ENCODE results near the gene CYTH3. TPM values are rescaled to one million over a fixed set of nuclear protein-coding genes. Genes with fewer than 3 reads are reported as not detected.
A peak's percentile ranks its signal among the peaks of the same experiment; 100 is the strongest.

Gene CYTH3
- polyA plus RNA-seq, 2 of the 4 experiments (the other 2 are of a cell fraction), result 18.6 to 24.2 TPM

GRCh38 chr7:6254866-6255265, 17.6 kb downstream of the CYTH3 start:
- 32% methylated on average over 4 of the region's 4 CpGs for whole genome bisulfite sequencing (ENCODE audit: missing lambda C conversion rate)
- CTCF ChIA-PET, result interaction anchor here (1.3 to 1.6 kb wide), 2 partner anchors 15 to 69 kb away, joined by 3 to 4 read pairs; no protein-coding TSS in a partner anchor
- no peak overlapping the region for H3K27ac ChIP-seq

GRCh38 chr7:6252748-6253147, 19.7 kb downstream of the CYTH3 start:
- no peak for ATAC-seq
- H3K4me3 ChIP-seq, result no peak overlapping the region
- no peak for FAIRE-seq
- 95% methylated on average over 2 of the region's 2 CpGs for WGBS (ENCODE audit: missing lambda C conversion rate)
- DNase-seq (ENCODE audit: low read depth in 1 of 2, low spot score in 1 of 2), result no peak
- ChIA-PET POLR2A (no interaction called here), CTCF (interaction anchor here (0.7 to 1.8 kb wide), 3 partner anchors 9 to 70 kb away, joined by 4 to 5 read pairs (median 4); no protein-coding TSS in a partner anchor)
- H3K27ac ChIP-seq, result no peak overlapping the region
- TF ChIP-seq RCOR1 (IDR thresholded peaks at IDR 0.05; ENCODE audit: low read depth, low read length) (no peak), HOXA7 (CRISPR knock-in tag; IDR thresholded peaks at IDR 0.05) (no peak), MAFK (IDR thresholded peaks at IDR 0.05; ENCODE audit: partially characterized antibody) (no peak), FOXS1 (CRISPR knock-in tag; IDR thresholded peaks at IDR 0.05) (no peak), HOXB5 (CRISPR knock-in tag; IDR thresholded peaks at IDR 0.05) (no peak), ZC3H11A (IDR thresholded peaks at IDR 0.05) (no peak), ZFP36 (IDR thresholded peaks at IDR 0.05; ENCODE audit: borderline replicate concordance, partially characterized antibody) (no peak), RFX5 (IDR thresholded peaks at IDR 0.05) (no peak), CTCF (IDR thresholded peaks at IDR 0.05) (no peak), POLR2A (IDR thresholded peaks at IDR 0.05; ENCODE audit: low read length) (no peak), BCL3 (IDR thresholded peaks at IDR 0.05) (no peak), GATA3 (IDR thresholded peaks at IDR 0.05; ENCODE audit: borderline replicate concordance) (no peak), POLR2AphosphoS2 (conservative IDR thresholded peaks at IDR 0.05; ENCODE audit: low read length) (no peak), ZSCAN20 (CRISPR knock-in tag; IDR thresholded peaks at IDR 0.05) (no peak), TP53 (CRISPR knock-in tag; IDR thresholded peaks at IDR 0.05) (no peak), ATOH8 (CRISPR knock-in tag; IDR thresholded peaks at IDR 0.05; ENCODE audit: low read depth) (no peak), SREBF2 (IDR thresholded peaks at IDR 0.05) (no peak), KDM5A (IDR thresholded peaks at IDR 0.05) (no peak)
- no peaks in the 10 kb centered on the region for H3K9me3 ChIP-seq
- H3K4me2 ChIP-seq, result no peak overlapping the region
- H3K4me1 ChIP-seq, result peaks cover 52% of the 10 kb centered on the region

More at GRCh38 chr7:6254866-6255265, 17.6 kb downstream of the CYTH3 start:
- TF ChIP-seq CBX8 (IDR thresholded peaks at IDR 0.05) (no peak), REST (IDR thresholded peaks at IDR 0.05) (no peak), HOXB13 (CRISPR knock-in tag; IDR thresholded peaks at IDR 0.05; ENCODE audit: low read depth) (no peak), ZNF302 (CRISPR knock-in tag; IDR thresholded peaks at IDR 0.05) (no peak), BHLHE40 (IDR thresholded peaks at IDR 0.05; ENCODE audit: low read depth, low read length) (no peak), GATA3 (IDR thresholded peaks at IDR 0.05; ENCODE audit: borderline replicate concordance) (no peak), NR3C1 (IDR thresholded peaks at IDR 0.05) (no peak)
- no peak for DNase-seq (ENCODE audit: low read depth in 1 of 2, low spot score in 1 of 2)
- H3K9me3 ChIP-seq, result no peaks in the 10 kb centered on the region
- FAIRE-seq, result no peak
- 0 out of 6 replicates have a peak, but pooled peaks of 1 of the 2 experiments have one; percentile 28 for ATAC-seq
- H3K4me1 ChIP-seq, result peaks cover 54% of the 10 kb centered on the region
- H3K4me2 ChIP-seq, result peak overlapping the region; percentile 42
- no peak overlapping the region for H3K4me3 ChIP-seq
- POLR2A ChIA-PET, result no interaction called here

Data from A549 (cell line).